NCI-H128 (cell line): Measurements from ENCODE around the gene KCTD16.

Source experiments
- DNase-seq: peaks from one replicate; lab custom pipeline; 2025; ENCODE audit not compliant: unreplicated experiment; lab: John Stamatoyannopoulos, UW

The KCTD16 gene

DNA sequence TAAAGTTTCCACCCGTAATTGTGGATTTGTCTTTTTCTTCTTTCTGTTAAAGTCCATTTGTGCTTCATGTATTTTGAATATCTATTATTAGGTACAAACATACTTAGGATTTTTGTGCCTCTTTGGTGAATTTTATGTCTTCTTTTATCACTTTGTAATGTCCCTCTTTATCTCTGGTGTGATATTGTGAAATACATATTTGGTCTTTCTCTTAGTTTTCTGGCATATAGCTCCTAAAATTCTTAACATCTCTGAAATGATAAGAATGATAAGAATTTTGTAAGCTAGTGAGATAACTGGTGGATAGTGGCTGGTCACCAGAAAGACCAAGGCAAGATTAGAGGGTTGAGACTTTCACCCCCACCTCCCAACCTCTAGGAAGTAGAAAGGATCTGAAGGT lies 111.1 kb downstream of the KCTD16 start:
- no peak for DNase-seq

DNA sequence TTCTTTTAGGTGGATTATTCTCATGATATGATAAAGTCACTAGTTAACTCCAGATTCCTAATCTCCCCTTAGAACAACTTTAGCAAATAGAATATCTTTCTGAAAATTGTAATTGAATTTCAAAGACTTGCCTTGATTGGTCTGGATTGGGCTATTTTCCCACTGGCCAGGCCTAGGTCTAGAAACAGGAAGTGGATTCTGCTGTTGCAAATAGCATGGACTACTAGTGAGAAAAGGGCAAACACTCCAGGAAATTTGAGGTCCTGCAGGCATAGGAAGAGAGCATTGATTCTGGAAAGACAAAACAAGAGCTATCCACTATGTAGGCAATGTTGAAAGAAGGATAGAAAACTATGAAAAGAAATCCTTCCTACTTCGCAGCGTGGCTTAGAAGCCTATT lies 113.4 kb downstream of the KCTD16 start:
- no peak for DNase-seq

- no peak for DNase-seq
Measured at GRCh38 chr5:144284931-144285502, 114.3 kb downstream of the KCTD16 start.

- DNase-seq, result no peak
Measured at GRCh38 chr5:144289277-144289676, 118.6 kb downstream of the KCTD16 start.

GRCh38 chr5:144292029-144292428 lies 121.4 kb downstream of the KCTD16 start:
- DNase-seq, result no peak

DNA sequence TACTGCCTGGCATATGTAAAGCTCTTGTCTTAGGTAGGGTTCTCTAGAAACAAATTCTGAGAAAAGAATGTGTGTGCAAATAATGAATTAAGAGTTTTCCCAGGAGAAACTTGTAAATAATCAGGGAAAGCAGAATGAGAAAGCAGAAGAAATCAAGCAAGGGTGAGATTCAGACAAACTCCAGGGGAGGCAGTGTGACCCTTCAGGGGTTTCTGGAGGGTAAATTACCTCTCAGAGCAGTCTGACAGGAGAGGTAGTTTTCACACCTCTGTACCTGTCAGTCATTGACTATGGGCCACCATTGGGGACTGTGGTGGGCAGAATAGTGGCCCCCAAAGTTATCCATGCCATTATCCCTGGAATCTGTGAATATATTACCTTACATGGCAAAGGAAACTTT lies 124.6 kb downstream of the KCTD16 start:
- no peak for DNase-seq

DNA sequence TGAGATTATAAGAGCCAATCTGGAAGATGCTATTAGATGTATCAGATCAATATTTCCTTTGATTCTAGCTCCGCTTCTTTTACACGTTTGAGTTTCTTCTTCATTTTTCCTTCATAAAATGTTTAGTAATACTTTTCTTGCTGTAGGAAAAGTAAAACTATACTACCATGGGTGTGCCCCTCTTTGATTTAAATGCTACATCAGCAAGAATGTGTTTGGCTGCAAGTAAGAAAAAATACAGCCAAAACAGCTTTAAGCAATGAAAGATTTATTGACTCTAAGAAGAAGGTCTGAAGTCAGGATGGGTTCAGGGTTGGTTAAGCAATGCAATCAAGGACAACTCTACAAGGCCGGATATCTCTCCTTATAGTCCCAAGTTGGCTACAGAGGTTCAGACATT lies 126.4 kb downstream of the KCTD16 start:
- no peak for DNase-seq

DNA sequence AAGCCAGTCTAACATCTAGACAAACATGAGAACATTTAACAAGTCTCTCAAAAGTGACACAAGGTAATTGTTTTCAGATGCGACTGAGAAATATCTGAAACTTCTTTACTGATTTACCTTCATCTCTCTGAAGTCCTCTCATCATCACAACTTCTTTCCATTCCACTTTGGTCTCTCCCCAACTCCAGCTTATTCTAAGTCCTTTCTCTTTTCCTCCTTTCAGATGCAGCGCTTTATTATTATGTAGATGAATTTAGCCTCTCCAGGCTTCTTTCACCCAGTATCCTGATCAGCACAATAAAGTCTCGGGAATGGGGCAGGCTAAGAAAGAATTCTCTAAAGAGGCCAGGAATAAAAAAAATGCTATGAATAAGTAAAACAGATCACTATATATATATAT lies 128.0 kb downstream of the KCTD16 start:
- no peak for DNase-seq

- DNase-seq, result no peak
Measured at GRCh38 chr5:144304688-144305087, 134.0 kb downstream of the KCTD16 start.

GRCh38 chr5:144307736-144308135 lies 137.1 kb downstream of the KCTD16 start:
- no peak for DNase-seq

GRCh38 chr5:144308174-144308573 lies 137.5 kb downstream of the KCTD16 start:
- no peak for DNase-seq

GRCh38 chr5:144308906-144309670 lies 138.4 kb downstream of the KCTD16 start:
- no peak for DNase-seq

GRCh38 chr5:144310621-144311020 lies 139.9 kb downstream of the KCTD16 start:
- DNase-seq, result no peak

DNA sequence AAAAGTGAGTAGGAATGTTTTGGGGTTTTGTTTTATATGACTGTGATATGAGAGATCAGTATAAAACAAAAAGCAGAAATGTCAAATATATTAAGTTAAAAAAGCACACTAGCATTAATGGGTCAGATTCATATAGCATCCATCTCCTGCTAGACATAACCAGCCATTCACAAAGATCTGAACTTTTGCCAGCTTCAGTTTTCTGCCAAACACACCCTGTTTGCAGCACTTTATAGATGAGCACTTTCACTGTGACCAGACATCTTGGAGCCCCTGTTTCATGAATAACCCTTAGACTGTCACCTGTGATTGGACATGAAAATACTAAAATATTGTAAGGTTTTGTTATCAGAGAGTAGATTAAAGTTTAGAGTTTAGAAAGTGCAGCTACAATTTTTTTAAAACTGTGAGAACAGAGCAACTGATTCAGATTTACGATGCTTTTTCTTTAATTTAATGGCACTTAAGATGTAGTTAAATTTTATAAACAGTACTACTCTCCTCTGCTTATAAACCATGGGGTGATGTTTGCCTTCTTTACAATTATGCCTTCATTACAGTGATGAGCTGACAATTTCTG lies 142.6 kb downstream of the KCTD16 start:
- no peak for DNase-seq

- no peak for DNase-seq
Measured at GRCh38 chr5:144315026-144315425, 144.4 kb downstream of the KCTD16 start.

GRCh38 chr5:144315994-144316634 lies 145.4 kb downstream of the KCTD16 start:
- no peak for DNase-seq

GRCh38 chr5:144318011-144318410 lies 147.3 kb downstream of the KCTD16 start:
- DNase-seq, result no peak

DNA sequence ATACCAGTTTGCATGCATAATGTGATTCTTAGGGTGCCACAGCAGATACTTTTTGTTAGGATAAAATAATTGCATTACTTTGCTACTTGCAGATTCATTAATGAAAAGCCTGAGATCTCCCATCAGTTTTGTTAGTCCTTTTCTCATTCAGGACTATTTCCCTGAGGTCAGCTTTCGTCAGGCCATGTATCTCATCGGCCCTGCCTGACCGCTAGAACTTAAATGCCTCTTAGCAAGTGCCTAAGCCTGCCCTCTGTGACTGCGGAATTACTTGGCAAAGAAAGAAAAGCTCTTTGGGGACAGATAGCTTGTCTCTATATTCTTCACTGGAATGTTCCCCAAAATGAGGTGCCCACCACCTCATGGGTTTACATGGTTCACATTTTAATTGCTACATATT lies 147.8 kb downstream of the KCTD16 start:
- DNase-seq, result no peak

- no peak for DNase-seq
Measured at GRCh38 chr5:144323181-144323580, 152.5 kb downstream of the KCTD16 start.

GRCh38 chr5:144325532-144325931 lies 154.9 kb downstream of the KCTD16 start:
- no peak for DNase-seq

DNA sequence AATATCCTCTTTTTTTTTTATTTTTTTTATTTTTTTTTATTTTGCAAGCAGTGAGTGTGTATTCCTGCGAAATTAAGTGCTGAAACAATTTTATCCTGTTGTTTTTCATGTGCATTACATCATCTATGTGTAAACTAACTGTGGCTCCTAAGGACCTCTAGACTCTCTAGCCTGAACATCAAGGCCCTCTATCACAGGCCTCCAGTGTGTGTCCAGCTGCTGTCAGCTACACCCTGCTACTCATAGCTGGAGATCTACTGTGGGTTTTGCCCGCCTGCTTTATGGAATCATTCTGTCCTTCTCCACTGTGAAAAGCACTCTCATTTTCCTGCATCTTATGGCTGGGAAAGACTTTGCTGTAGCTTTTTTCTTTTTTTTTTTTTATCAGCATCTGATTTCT lies 157.8 kb downstream of the KCTD16 start:
- DNase-seq, result no peak

- no peak for DNase-seq
Measured at GRCh38 chr5:144328980-144329379, 158.3 kb downstream of the KCTD16 start.
